GM23338 (cell line): ENCODE measurements around the gene MEGF10. TPM values are rescaled to one million over a fixed set of nuclear protein-coding genes. Genes with fewer than 3 reads are reported as not detected.

Source experiments
- ATAC-seq: fragments of 200-7000 bp; cut with Tn5 transposase; 3 replicates; pipeline ENCODE4 v1.9.1; 2020
- DNase-seq: peaks from one replicate; pipeline ENCODE4 v3.0.0-alpha.2; 2015; ENCODE audit warnings: low spot score
- H2AFZ ChIP-seq: fragments of 200-600 bp; sonication (generic); 2 replicates; pipeline ENCODE4 v1.8.0; 2016; ENCODE audit warnings: antibody characterized with exemption, mild to moderate bottlenecking, moderate library complexity
- H3F3A ChIP-seq: fragments of 200-600 bp; sonication (generic); replicated peaks from 2 replicates; pipeline ENCODE4 v1.8.0; 2017; ENCODE audit warnings: antibody characterized with exemption, mixed run types, low read depth
- H3K27ac ChIP-seq: fragments of 200-600 bp; sonication (generic); 2 replicates; pipeline ENCODE4 v1.6.1; 2016; ENCODE audit warnings: low read depth
- H3K27me3 ChIP-seq: fragments of 200-600 bp; sonication (generic); 2 replicates; pipeline ENCODE4 v1.8.0; 2016; ENCODE audit warnings: mild to moderate bottlenecking, mixed run types, moderate library complexity; ENCODE audit not compliant: insufficient read depth
- H3K36me3 ChIP-seq: fragments of 200-600 bp; sonication (generic); 2 replicates; pipeline ENCODE4 v1.8.0; 2016; ENCODE audit warnings: mild to moderate bottlenecking; ENCODE audit not compliant: insufficient read depth
- H3K4me1 ChIP-seq: fragments of 200-600 bp; sonication (generic); 2 replicates; pipeline ENCODE4 v1.8.0; 2016; ENCODE audit warnings: mild to moderate bottlenecking, moderate library complexity; ENCODE audit not compliant: insufficient read depth
- H3K4me2 ChIP-seq: fragments of 200-600 bp; sonication (generic); 2 replicates; pipeline ENCODE4 v1.7.1; 2017; ENCODE audit warnings: mixed run types
- H3K4me3 ChIP-seq: fragments of 200-600 bp; sonication (generic); 2 replicates; pipeline ENCODE4 v1.6.1; 2016; ENCODE audit warnings: mixed run types
- H3K79me2 ChIP-seq: fragments of 200-600 bp; sonication (generic); replicated peaks from 2 replicates; pipeline ENCODE4 v1.8.0; 2017; ENCODE audit warnings: mild to moderate bottlenecking; ENCODE audit not compliant: insufficient read depth
- H3K9me2 ChIP-seq: fragments of 200-600 bp; sonication (generic); 2 replicates; pipeline ENCODE4 v1.8.0; 2017; ENCODE audit not compliant: insufficient read depth
- H4K20me1 ChIP-seq: fragments of 200-600 bp; sonication (generic); replicated peaks from 2 replicates; pipeline ENCODE4 v1.8.0; 2017; ENCODE audit warnings: mild to moderate bottlenecking; ENCODE audit not compliant: insufficient read depth
- H3K27ac Mint-ChIP-seq: 2 replicates; pipeline ENCODE4 v1.8.0; 2020; ENCODE audit warnings: inconsistent platforms, mild to moderate bottlenecking, moderate library complexity, mixed read lengths
- H3K27me3 Mint-ChIP-seq: 3 replicates; pipeline ENCODE4 v1.8.0; 2022; ENCODE audit warnings: low read depth, mild to moderate bottlenecking, moderate library complexity, mixed read lengths, inconsistent platforms; ENCODE audit not compliant: insufficient read depth, poor library complexity
- H3K36me3 Mint-ChIP-seq: 3 replicates; pipeline ENCODE4 v1.8.0; 2021; ENCODE audit warnings: low read depth, mild to moderate bottlenecking, inconsistent platforms, moderate library complexity, mixed read lengths
- H3K4me1 Mint-ChIP-seq: 3 replicates; pipeline ENCODE4 v1.8.0; 2020; ENCODE audit warnings: mild to moderate bottlenecking, inconsistent platforms, mixed read lengths
- H3K4me3 Mint-ChIP-seq: 3 replicates; pipeline ENCODE4 v1.8.0; 2021; ENCODE audit warnings: moderate library complexity, mild to moderate bottlenecking, inconsistent platforms, mixed read lengths
- H3K9me3 Mint-ChIP-seq: 3 replicates; pipeline ENCODE4 v1.8.0; 2020; ENCODE audit warnings: moderate library complexity, mild to moderate bottlenecking, inconsistent platforms, mixed read lengths
- CREB1 ChIP-seq: fragments of 250-450 bp; sonication (Bioruptor Pico); IDR thresholded peaks from 2 replicates; pipeline ENCODE4 v1.5.0; 2020; ENCODE audit warnings: low read depth, mild to moderate bottlenecking, moderate library complexity
- CTCF ChIP-seq, 2 experiments: fragments of 200-600 bp in 1 of 2; sonication (generic) in 1 of 2; conservative IDR thresholded peaks; 2 replicates each; pipeline versions ENCODE4 v1.5.1 to v1.6.1; 2016 to 2017; ENCODE audit warnings: antibody characterized with exemption in 2 of 2, low read depth in 2 of 2, mild to moderate bottlenecking in 2 of 2, moderate library complexity in 1 of 2
- EZH2 ChIP-seq: fragments of 200-600 bp; sonication (generic); IDR thresholded peaks from one replicate; pipeline ENCODE4 v1.8.0; 2017; ENCODE audit warnings: antibody characterized with exemption, mild to moderate bottlenecking, low read depth; ENCODE audit not compliant: unreplicated experiment
- EZH2phosphoT487 ChIP-seq: fragments of 200-600 bp; sonication (generic); IDR thresholded peaks from one replicate; pipeline ENCODE4 v1.8.1; 2018; ENCODE audit warnings: antibody characterized with exemption; ENCODE audit not compliant: unreplicated experiment
- JUNB ChIP-seq: IDR thresholded peaks from one replicate; pipeline ENCODE4 v1.6.1; 2016; ENCODE audit warnings: antibody characterized with exemption; ENCODE audit not compliant: unreplicated experiment
- NANOG ChIP-seq: IDR thresholded peaks from 2 replicates; pipeline ENCODE4 v1.6.1; 2016; ENCODE audit warnings: antibody characterized with exemption, borderline replicate concordance
- POLR2AphosphoS5 ChIP-seq: IDR thresholded peaks from 2 replicates; pipeline ENCODE4 v1.6.1; 2016; ENCODE audit warnings: antibody characterized with exemption, low read depth
- STAT1 ChIP-seq: IDR thresholded peaks from one replicate; pipeline ENCODE4 v1.6.1; 2016; ENCODE audit warnings: antibody characterized with exemption; ENCODE audit not compliant: unreplicated experiment
- ZNF114 ChIP-seq: fragments of 250-450 bp; sonication (Bioruptor Pico); IDR thresholded peaks from 2 replicates; pipeline ENCODE4 v1.5.0; 2020; ENCODE audit warnings: mild to moderate bottlenecking, moderate library complexity
- ZNF331 ChIP-seq: fragments of 250-450 bp; sonication (Bioruptor Pico); IDR thresholded peaks from 2 replicates; pipeline ENCODE4 v1.5.0; 2020; ENCODE audit warnings: low read depth, mild to moderate bottlenecking, moderate library complexity
- polyA plus RNA-seq: library from polyadenylated mRNA; unstranded; fragments of >200 nt; fragmentation: Nextera tagmentation; extraction: Ambion mirVana; gene quantifications from 2 replicates; pipeline ENCODE4 v1.2.1, GENCODE V29; 2016
- total RNA-seq: library from RNA; depleted of rRNA; stranded (reverse); fragments of >200 nt; shearing (Covaris generic); gene quantifications from 2 replicates; pipeline ENCODE4 v1.2.3, GENCODE V29; 2014
- TF ChIP-seq, protein P1 (sequence below): IDR thresholded peaks from 2 replicates; pipeline ENCODE4 v1.6.1; 2016; ENCODE audit warnings: antibody characterized with exemption
- TF ChIP-seq, protein P2 (sequence below): fragments of 250-450 bp; sonication (Bioruptor Pico); IDR thresholded peaks from 2 replicates; pipeline ENCODE4 v1.5.0; 2020; ENCODE audit warnings: mild to moderate bottlenecking, moderate library complexity
- TF ChIP-seq, protein P3 (sequence below): IDR thresholded peaks from one replicate; pipeline ENCODE4 v1.6.1; 2018; ENCODE audit warnings: antibody characterized with exemption; ENCODE audit not compliant: unreplicated experiment

The MEGF10 gene
- total and polyA plus RNA-seq, 2 experiments from 2014 or later: 4.5 to 28.3 TPM

GRCh38 chr5:127400946-127401670, 110.5 kb downstream of the MEGF10 start:
- H3K4me3 Mint-ChIP-seq: no peak overlapping the region
- no peak overlapping the region for H3K4me3 ChIP-seq
- H3K9me3 Mint-ChIP-seq: no peaks in the 10 kb centered on the region
- no peak overlapping the region for H3K4me2 ChIP-seq
- no peaks in the 10 kb centered on the region for H3K79me2 ChIP-seq
- no peaks in the 10 kb centered on the region for H4K20me1 ChIP-seq
- no peaks in the 10 kb centered on the region for H3K27me3 ChIP-seq
- H3K4me1 Mint-ChIP-seq: peaks cover 12% of the 10 kb centered on the region
- H3K36me3 Mint-ChIP-seq: peaks cover 19% of the 10 kb centered on the region
- ATAC-seq: no peak
- TF ChIP-seq ZNF114 (CRISPR knock-in tag): no peak
- no peak for TF ChIP-seq EZH2phosphoT487
- no peak for TF ChIP-seq POLR2AphosphoS5
- TF ChIP-seq, protein P1, sequence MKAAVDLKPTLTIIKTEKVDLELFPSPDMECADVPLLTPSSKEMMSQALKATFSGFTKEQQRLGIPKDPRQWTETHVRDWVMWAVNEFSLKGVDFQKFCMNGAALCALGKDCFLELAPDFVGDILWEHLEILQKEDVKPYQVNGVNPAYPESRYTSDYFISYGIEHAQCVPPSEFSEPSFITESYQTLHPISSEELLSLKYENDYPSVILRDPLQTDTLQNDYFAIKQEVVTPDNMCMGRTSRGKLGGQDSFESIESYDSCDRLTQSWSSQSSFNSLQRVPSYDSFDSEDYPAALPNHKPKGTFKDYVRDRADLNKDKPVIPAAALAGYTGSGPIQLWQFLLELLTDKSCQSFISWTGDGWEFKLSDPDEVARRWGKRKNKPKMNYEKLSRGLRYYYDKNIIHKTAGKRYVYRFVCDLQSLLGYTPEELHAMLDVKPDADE: no peak
- TF ChIP-seq STAT1: no peak
- no peak for TF ChIP-seq CREB1 (CRISPR knock-in tag)
- no peak for TF ChIP-seq EZH2
- TF ChIP-seq NANOG: no peak
- no peak for TF ChIP-seq JUNB
- TF ChIP-seq ZNF331: no peak
- TF ChIP-seq, protein P2, sequence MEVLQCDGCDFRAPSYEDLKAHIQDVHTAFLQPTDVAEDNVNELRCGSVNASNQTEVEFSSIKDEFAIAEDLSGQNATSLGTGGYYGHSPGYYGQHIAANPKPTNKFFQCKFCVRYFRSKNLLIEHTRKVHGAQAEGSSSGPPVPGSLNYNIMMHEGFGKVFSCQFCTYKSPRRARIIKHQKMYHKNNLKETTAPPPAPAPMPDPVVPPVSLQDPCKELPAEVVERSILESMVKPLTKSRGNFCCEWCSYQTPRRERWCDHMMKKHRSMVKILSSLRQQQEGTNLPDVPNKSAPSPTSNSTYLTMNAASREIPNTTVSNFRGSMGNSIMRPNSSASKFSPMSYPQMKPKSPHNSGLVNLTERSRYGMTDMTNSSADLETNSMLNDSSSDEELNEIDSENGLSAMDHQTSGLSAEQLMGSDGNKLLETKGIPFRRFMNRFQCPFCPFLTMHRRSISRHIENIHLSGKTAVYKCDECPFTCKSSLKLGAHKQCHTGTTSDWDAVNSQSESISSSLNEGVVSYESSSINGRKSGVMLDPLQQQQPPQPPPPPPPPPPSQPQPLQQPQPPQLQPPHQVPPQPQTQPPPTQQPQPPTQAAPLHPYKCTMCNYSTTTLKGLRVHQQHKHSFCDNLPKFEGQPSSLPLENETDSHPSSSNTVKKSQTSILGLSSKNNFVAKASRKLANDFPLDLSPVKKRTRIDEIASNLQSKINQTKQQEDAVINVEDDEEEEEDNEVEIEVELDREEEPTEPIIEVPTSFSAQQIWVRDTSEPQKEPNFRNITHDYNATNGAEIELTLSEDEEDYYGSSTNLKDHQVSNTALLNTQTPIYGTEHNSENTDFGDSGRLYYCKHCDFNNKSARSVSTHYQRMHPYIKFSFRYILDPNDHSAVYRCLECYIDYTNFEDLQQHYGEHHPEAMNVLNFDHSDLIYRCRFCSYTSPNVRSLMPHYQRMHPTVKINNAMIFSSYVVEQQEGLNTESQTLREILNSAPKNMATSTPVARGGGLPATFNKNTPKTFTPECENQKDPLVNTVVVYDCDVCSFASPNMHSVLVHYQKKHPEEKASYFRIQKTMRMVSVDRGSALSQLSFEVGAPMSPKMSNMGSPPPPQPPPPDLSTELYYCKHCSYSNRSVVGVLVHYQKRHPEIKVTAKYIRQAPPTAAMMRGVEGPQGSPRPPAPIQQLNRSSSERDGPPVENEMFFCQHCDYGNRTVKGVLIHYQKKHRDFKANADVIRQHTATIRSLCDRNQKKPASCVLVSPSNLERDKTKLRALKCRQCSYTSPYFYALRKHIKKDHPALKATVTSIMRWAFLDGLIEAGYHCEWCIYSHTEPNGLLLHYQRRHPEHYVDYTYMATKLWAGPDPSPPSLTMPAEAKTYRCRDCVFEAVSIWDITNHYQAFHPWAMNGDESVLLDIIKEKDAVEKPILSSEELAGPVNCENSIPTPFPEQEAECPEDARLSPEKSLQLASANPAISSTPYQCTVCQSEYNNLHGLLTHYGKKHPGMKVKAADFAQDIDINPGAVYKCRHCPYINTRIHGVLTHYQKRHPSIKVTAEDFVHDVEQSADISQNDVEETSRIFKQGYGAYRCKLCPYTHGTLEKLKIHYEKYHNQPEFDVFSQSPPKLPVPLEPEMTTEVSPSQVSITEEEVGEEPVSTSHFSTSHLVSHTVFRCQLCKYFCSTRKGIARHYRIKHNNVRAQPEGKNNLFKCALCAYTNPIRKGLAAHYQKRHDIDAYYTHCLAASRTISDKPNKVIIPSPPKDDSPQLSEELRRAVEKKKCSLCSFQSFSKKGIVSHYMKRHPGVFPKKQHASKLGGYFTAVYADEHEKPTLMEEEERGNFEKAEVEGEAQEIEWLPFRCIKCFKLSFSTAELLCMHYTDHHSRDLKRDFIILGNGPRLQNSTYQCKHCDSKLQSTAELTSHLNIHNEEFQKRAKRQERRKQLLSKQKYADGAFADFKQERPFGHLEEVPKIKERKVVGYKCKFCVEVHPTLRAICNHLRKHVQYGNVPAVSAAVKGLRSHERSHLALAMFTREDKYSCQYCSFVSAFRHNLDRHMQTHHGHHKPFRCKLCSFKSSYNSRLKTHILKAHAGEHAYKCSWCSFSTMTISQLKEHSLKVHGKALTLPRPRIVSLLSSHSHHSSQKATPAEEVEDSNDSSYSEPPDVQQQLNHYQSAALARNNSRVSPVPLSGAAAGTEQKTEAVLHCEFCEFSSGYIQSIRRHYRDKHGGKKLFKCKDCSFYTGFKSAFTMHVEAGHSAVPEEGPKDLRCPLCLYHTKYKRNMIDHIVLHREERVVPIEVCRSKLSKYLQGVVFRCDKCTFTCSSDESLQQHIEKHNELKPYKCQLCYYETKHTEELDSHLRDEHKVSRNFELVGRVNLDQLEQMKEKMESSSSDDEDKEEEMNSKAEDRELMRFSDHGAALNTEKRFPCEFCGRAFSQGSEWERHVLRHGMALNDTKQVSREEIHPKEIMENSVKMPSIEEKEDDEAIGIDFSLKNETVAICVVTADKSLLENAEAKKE (CRISPR knock-in tag): no peak
- TF ChIP-seq, protein P3, sequence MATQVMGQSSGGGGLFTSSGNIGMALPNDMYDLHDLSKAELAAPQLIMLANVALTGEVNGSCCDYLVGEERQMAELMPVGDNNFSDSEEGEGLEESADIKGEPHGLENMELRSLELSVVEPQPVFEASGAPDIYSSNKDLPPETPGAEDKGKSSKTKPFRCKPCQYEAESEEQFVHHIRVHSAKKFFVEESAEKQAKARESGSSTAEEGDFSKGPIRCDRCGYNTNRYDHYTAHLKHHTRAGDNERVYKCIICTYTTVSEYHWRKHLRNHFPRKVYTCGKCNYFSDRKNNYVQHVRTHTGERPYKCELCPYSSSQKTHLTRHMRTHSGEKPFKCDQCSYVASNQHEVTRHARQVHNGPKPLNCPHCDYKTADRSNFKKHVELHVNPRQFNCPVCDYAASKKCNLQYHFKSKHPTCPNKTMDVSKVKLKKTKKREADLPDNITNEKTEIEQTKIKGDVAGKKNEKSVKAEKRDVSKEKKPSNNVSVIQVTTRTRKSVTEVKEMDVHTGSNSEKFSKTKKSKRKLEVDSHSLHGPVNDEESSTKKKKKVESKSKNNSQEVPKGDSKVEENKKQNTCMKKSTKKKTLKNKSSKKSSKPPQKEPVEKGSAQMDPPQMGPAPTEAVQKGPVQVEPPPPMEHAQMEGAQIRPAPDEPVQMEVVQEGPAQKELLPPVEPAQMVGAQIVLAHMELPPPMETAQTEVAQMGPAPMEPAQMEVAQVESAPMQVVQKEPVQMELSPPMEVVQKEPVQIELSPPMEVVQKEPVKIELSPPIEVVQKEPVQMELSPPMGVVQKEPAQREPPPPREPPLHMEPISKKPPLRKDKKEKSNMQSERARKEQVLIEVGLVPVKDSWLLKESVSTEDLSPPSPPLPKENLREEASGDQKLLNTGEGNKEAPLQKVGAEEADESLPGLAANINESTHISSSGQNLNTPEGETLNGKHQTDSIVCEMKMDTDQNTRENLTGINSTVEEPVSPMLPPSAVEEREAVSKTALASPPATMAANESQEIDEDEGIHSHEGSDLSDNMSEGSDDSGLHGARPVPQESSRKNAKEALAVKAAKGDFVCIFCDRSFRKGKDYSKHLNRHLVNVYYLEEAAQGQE: no peak
- no peak for TF ChIP-seq CTCF (conservative IDR thresholded peaks at IDR 0.05; ENCODE audit: low read depth in 2 of 2)
- H3K27me3 Mint-ChIP-seq: no peaks in the 10 kb centered on the region
- peaks cover 9% of the 10 kb centered on the region; the same call in 1 of the 2 replicates for H3K4me1 ChIP-seq
- H3F3A ChIP-seq: no peaks in the 10 kb centered on the region
- H3K36me3 ChIP-seq: no peaks in the 10 kb centered on the region
- no peak overlapping the region for H3K27ac Mint-ChIP-seq
- no peak overlapping the region; the same call in 1 of the 2 replicates for H3K27ac ChIP-seq
- no peak for DNase-seq
- H2AFZ ChIP-seq: no peak overlapping the region
- H3K9me2 ChIP-seq: no peaks in the 10 kb centered on the region
